Adrenal gland (tissue), 12 donors: ENCODE data around the gene LRRC46. TPM values are rescaled to one million over a fixed set of nuclear protein-coding genes. Genes with fewer than 3 reads are reported as not detected.

Experiments used
- DNase-seq, 7 donors: peaks; one replicate each; pipeline ENCODE4 v3.0.0-alpha.2; 2019 to 2020
- H3K27ac ChIP-seq, 5 donors: fragments of 200-600 bp; sonication (generic) in 4 of 5; 1 replicate in 3 of 5; 2 replicates in 2 of 5; pipeline versions ENCODE4 v1.5.1 to v1.8.0; 2016 to 2020; ENCODE audit warnings: mild to moderate bottlenecking in 1 of 5
- H3K27me3 ChIP-seq: fragments of 200-600 bp; 2 replicates; pipeline ENCODE4 v1.8.0; 2021
- H3K36me3 ChIP-seq, 2 donors: fragments of 200-600 bp; replicated peaks in 1 of 2; 1 replicate in 1 of 2; 2 replicates in 1 of 2; pipeline versions ENCODE4 v1.5.1 to v1.8.0; 2018 to 2022
- H3K4me1 ChIP-seq, 2 donors: fragments of 200-600 bp; replicated peaks in 1 of 2; 1 replicate in 1 of 2; 2 replicates in 1 of 2; pipeline versions ENCODE4 v1.5.1 to v1.8.0; 2018 to 2021
- H3K4me3 ChIP-seq, 4 donors: fragments of 200-600 bp; sonication (generic) in 3 of 4; one replicate each; pipeline ENCODE4 v1.5.1; 2016 to 2018
- H3K9me3 ChIP-seq, 3 donors: fragments of 200-600 bp; sonication (generic) in 1 of 3; replicated peaks in 1 of 3; 1 replicate in 2 of 3; 2 replicates in 1 of 3; pipeline versions ENCODE4 v1.5.1 to v1.8.0; 2016 to 2021
- CTCF ChIP-seq, 6 experiments: fragments of 450-650 bp in 4 of 6; fragments of 200-600 bp in 2 of 6; sonication (generic) in 1 of 6; IDR thresholded peaks; 1 replicate in 5 of 6; 2 replicates in 1 of 6; pipeline versions ENCODE4 v1.5.1 to v1.8.0; 2016 to 2021; ENCODE audit warnings: antibody characterized with exemption in 6 of 6, mild to moderate bottlenecking in 2 of 6, moderate library complexity in 1 of 6
- POLR2A ChIP-seq, 2 donors: fragments of 450-650 bp; IDR thresholded peaks; one replicate each; pipeline ENCODE4 v1.6.1; 2017; ENCODE audit warnings: antibody characterized with exemption in 2 of 2, mild to moderate bottlenecking in 2 of 2, moderate library complexity in 1 of 2
- WGBS, 4 donors: extraction: QIAGEN DNeasy Blood & Tissue Kit in 2 of 4; methylation state at CpG; one replicate each; pipeline versions ENCODE4 v1.1.5 to v1.1.7; 2013 to 2017; 5-methylcytosine and 5-hydroxymethylcytosine counted together
- intact Hi-C, 2 donors: fragments of 100-400 bp; cut with DNase I; formaldehyde crosslinking; loops; one replicate each; pipeline versions ENCODE4 v1.14.1 to v1.15.0; 2022 to 2023
- polyA plus RNA-seq, 3 donors: library from polyadenylated mRNA; stranded (reverse); fragments of 200-250 nt in 2 of 3; fragments of 350-450 nt in 1 of 3; fragmentation: Illumina TruSeq in 1 of 3; extraction: RNeasy Lipid Tissue Mini Kit (QIAGEN cat#74804) in 1 of 3; gene quantifications; one replicate each; pipeline ENCODE4 v1.2.3, GENCODE V29; 2013 to 2014
- total RNA-seq, 9 donors: library from RNA; depleted of rRNA in 4 of 9; stranded (reverse); fragments of >200 nt in 4 of 9; fragments of 120-200 nt in 1 of 9; fragmentation: NEBNext Ultra II Directional in 1 of 9; extraction: Animal tissue kit (Norgen Biotek cat#: 25700) in 1 of 9; gene quantifications; one replicate each; pipeline versions ENCODE4 v1.1.0 to v1.2.4, GENCODE V29; 2013 to 2023
- donor health status: healthy with polysubstance abuse.
- donor health status: Bipolar disorder and iron deficiency.
- donor health status: DM: yes; HTN: yes; CAD: no.
- donor health status: DM: no; HTN: no; CAD: no.
- donor health status: DM: no; HTN: no; CAD: no.
- donor health status: DM: yes; HTN: yes; CAD: no.

Gene LRRC46
- total and polyA plus RNA-seq, 12 donors, result 0.11 to 2.3 (median 0.61) TPM; not detected in 3

DNA sequence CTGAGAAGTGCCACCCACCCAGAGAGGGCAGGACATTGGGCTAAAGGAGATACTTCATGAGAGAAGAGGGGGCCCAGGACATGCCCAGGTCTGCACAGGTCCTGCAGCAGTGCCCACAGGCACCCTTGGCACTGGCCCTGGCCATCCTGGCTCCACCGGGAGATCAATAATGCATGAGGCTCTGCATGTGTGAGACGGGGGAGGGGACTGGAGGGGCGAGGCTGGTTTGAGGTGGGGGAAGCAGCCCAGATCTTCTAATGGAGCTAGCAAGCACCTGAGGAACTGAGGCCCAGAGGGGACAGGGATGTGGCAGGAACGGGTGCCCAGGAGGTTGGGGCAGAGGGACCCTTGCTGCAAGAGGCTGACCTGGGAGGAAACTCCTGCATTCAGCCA, 10.4 kb upstream of the LRRC46 start:
- H3K36me3 ChIP-seq, result peaks cover 0 to 37% of the 10 kb centered on the region in 2 donors
- DNase-seq, result no peak
- intact Hi-C loops, result no loop called here
- 17 to 33% (median 23%) methylated on average over 1 to 4 of the region's 4 CpGs for WGBS, 4 donors
- H3K4me3 ChIP-seq, result peak overlapping the region in 2 of 4 donors; percentile 28 to 51
- no peaks in the 10 kb centered on the region for H3K9me3 ChIP-seq
- H3K27ac ChIP-seq, result peak overlapping the region in 1 of 5 donors; percentile 30
- peaks cover 11 to 12% of the 10 kb centered on the region in 2 donors for H3K4me1 ChIP-seq
- TF ChIP-seq CTCF (IDR thresholded peaks at IDR 0.05) (no peak), POLR2A (IDR thresholded peaks at IDR 0.05) (no peak)
- no peaks in the 10 kb centered on the region for H3K27me3 ChIP-seq

DNA sequence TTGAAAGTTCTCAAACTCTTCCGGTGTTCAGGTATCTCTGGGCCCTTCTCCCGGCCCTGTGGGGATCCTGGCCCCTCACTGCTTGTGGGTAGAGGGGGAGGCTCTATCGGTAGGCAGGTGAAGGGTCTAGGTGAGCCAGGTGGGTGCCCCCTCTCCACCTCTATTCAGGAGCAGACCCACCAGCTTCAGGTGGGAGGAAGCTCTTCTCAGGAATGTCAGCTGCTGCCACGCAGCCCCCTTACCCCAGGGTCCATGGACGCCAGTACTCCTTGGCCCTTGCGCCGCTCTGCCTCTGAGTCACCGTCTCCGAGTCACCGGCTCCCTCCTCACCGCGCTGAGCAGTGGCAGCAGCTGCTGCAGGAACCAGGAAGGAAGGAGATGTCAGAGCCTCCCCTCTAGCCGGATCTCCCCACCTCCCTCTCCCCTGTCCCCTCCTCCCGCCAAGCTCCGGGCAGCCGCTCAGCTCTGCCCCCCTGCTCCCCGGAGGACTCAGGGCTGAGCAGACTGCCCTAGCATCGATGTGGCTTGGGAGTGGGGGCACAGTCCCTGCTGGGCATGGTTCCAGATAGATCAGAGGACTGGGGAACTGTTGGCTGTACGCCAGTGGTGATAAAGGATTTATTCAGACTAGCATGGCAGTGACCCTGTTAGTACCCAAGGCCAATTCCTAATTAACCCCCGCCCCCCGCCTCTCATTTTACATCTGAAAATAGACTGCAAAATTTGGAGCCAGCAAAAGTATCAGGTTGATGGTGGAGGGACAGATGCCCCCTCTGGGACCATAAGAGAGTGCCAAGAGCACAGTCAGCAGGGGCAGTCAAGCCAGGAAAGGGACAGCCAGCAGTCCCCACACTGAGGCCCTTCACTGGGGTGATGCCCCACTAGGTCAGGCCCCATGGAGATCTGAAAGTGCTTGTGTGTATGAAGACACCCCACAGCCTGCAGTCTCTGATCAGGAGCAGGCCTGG, 9.8 kb upstream of the LRRC46 start, which contains the start of gene OSBPL7:
Gene OSBPL7 (minus strand): TSS at position 371 of the 968 bp plus-strand sequence. CDS start 1,516 bp downstream, outside the sequence.
- peak in 1 of 2 donors; percentile 30 for TF ChIP-seq POLR2A (IDR thresholded peaks at IDR 0.05)
- TF ChIP-seq CTCF (IDR thresholded peaks at IDR 0.05), result no peak
- Histone ChIP-seq H3K27me3 (no peaks in the 10 kb centered on the region), H3K36me3 (peaks cover 0 to 39% of the 10 kb centered on the region in 2 donors), H3K4me1 (peaks cover 11 to 12% of the 10 kb centered on the region in 2 donors), H3K27ac (peak within 1 kb of the TSS in 1 of 5 donors; percentile 30), H3K9me3 (no peaks in the 10 kb centered on the region), H3K4me3 (peak within 1 kb of the TSS in 2 of 4 donors; percentile 28 to 51)
- intact Hi-C loops, result no loop called here
- WGBS, 4 donors, result 4 to 17% (median 5%) methylated on average over 4 to 21 of the region's 21 CpGs
- peak; percentile 64 to 87 (median 84) for DNase-seq

DNA sequence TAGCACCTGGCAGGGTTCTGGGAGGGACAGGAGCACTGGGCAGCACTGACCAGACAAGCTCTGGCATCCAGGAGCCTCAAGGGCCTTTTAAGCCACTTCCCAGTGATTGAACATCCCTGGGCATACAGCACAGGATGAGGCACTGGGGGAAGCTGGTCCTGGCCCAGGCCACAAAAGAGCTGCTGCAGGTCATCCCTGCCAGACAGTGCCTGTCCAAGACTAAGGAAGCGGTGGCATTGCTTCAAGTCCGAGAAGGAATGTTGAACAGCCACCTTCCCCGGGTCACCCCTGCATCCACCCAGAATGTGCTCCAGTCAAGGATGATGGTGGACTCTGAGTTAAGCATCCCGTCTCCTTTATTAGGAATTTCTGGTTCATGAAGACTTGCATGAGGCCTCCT, 8.7 kb upstream of the LRRC46 start:
- Histone ChIP-seq H3K36me3 (peaks cover 0 to 50% of the 10 kb centered on the region in 2 donors), H3K27ac (no peak overlapping the region), H3K27me3 (no peaks in the 10 kb centered on the region), H3K9me3 (no peaks in the 10 kb centered on the region), H3K4me3 (no peak overlapping the region), H3K4me1 (peaks cover 11 to 12% of the 10 kb centered on the region in 2 donors)
- TF ChIP-seq CTCF (IDR thresholded peaks at IDR 0.05) (no peak), POLR2A (IDR thresholded peaks at IDR 0.05) (no peak)
- intact Hi-C loops, result no loop called here
- 89 to 94% (median 93%) methylated on average over 4 of the region's 4 CpGs; no CpG with 5 or more reads in 1 of the 4 donors for WGBS, 4 donors
- DNase-seq, result no peak

DNA sequence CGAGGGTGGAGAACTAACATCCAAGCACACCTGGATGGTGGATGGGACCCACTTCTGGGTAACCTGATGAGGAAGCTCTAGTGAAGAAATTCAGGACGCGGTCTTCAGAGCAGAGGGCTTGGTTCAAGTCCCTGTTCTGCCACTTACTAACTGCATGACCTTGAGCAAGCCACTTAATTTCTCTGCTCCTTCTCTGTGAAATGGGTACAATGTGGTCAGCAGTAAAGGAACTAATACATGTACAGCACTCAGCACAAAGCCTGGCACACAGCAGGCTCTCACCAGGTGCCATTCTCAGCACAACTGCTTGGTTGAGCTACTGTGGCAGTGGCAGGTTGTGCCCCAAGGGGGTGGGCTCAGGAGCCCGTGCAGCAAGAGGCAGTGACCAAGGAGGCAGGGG, 8.0 kb upstream of the LRRC46 start:
- WGBS, 4 donors, result 89 to 93% (median 92%) methylated on average over 4 of the region's 4 CpGs
- no peak overlapping the region for H3K4me3 ChIP-seq
- H3K36me3 ChIP-seq, result peaks cover 0 to 56% of the 10 kb centered on the region in 2 donors
- DNase-seq, result no peak
- H3K4me1 ChIP-seq, result peaks cover 11 to 12% of the 10 kb centered on the region in 2 donors
- no peak overlapping the region for H3K27ac ChIP-seq
- no peaks in the 10 kb centered on the region for H3K9me3 ChIP-seq
- TF ChIP-seq POLR2A (IDR thresholded peaks at IDR 0.05), result no peak
- no peak for TF ChIP-seq CTCF (IDR thresholded peaks at IDR 0.05)
- intact Hi-C loops, result no loop called here
- H3K27me3 ChIP-seq, result no peaks in the 10 kb centered on the region
